Endometrium (tissue), 2 donors: ENCODE results near the gene SYNPO2L.
"Not testable (repeated sequence)": the region's sequence is repeated elsewhere in the genome, so short reads cannot be mapped to it uniquely, and the experiment has no call there.

Experiments used
- FAIRE-seq: peaks from 2 replicates; lab custom pipeline; 2012; peaks lifted over from hg19 to GRCh38; lab: Jason Lieb, UNC
- donor health status: control.
- donor health status: control.

The SYNPO2L gene, protein sequence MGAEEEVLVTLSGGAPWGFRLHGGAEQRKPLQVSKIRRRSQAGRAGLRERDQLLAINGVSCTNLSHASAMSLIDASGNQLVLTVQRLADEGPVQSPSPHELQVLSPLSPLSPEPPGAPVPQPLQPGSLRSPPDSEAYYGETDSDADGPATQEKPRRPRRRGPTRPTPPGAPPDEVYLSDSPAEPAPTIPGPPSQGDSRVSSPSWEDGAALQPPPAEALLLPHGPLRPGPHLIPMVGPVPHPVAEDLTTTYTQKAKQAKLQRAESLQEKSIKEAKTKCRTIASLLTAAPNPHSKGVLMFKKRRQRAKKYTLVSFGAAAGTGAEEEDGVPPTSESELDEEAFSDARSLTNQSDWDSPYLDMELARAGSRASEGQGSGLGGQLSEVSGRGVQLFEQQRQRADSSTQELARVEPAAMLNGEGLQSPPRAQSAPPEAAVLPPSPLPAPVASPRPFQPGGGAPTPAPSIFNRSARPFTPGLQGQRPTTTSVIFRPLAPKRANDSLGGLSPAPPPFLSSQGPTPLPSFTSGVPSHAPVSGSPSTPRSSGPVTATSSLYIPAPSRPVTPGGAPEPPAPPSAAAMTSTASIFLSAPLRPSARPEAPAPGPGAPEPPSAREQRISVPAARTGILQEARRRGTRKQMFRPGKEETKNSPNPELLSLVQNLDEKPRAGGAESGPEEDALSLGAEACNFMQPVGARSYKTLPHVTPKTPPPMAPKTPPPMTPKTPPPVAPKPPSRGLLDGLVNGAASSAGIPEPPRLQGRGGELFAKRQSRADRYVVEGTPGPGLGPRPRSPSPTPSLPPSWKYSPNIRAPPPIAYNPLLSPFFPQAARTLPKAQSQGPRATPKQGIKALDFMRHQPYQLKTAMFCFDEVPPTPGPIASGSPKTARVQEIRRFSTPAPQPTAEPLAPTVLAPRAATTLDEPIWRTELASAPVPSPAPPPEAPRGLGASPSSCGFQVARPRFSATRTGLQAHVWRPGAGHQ

GRCh38 chr10:73655990-73656298 is at the start of gene SYNPO2L:
Gene SYNPO2L (minus strand): TSS chr10:73656029. CDS start chr10:73655922, 107 bp downstream.
- no peak for FAIRE-seq

- FAIRE-seq, result not testable (repeated sequence)
These were observed 48.1 kb upstream of the SYNPO2L start for GRCh38 chr10:73703924-73704323.

DNA sequence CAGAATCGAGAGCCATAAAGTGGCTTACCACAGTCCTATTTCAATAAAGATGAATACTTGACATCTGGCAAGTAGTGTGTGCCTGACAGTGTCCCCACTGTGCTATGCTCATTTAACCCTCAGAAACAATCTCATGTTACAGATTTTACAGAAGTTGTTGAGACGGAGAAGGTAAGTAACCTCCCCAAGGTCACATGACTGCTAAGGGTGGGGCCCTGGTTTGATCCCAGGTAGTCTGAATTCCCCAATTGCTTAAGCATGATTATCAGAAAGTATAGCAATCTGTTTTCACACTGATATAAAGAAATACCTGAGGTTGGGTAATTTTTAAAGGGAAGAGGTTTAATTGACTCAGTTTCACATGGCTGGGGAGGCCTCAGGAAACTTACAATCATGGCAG is 43.0 kb upstream of the SYNPO2L start:
- FAIRE-seq, result not testable (repeated sequence)

DNA sequence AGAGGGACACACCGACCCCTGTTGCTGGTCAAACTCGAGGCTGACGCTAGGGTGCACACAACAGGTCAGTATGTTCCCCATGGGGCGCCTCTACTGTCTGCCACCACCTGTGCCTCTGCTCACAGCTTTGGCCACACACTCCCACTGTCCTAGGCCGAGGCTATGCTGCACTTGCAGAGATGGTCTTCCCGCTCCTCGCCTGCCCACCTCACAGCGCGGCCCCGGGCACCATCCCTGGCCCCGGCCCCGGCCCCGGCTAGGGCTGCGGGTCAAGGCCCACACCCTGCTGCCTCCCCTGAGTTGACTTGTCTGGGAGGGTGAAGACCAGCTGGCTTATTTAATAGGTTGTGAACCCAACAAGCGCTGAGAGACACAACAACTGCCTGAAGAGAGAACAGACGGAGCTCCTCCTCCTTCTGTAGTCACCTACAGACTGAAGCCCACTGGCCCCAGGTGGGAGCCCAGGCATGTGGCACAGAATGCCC is 41.9 kb upstream of the SYNPO2L start, which contains the start of gene AGAP5:
Gene AGAP5, minus strand, starts transcription at position 435 of the 485 bp plus-strand sequence. Its CDS starts 354 bp downstream, at position 81.
- not testable (repeated sequence) for FAIRE-seq

- FAIRE-seq, result not testable (repeated sequence)
These were observed 39.5 kb upstream of the SYNPO2L start for GRCh38 chr10:73695302-73695701.

GRCh38 chr10:73690755-73691154 is 34.9 kb upstream of the SYNPO2L start:
- FAIRE-seq, result not testable (repeated sequence)

DNA sequence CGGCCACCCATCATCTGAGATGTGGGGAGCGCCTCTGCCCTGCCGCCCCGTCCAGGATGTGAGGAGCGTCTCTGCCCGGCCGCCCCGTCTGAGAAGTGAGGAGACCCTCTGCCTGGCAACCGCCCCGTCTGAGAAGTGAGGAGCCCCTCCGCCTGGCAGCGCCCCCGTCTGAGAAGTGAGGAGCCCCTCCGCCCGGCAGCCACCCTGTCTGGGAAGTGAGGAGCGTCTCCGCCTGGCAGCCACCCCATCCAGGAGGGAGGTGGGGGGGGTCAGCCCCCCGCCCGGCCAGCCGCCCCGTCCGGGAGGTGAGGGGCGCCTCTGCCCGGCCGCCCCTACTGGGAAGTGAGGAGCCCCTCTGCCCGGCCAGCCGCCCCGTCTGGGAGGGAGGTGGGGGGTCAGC is 33.8 kb upstream of the SYNPO2L start:
- not testable (repeated sequence) for FAIRE-seq

- not testable (repeated sequence) for FAIRE-seq
These were observed 31.8 kb upstream of the SYNPO2L start for GRCh38 chr10:73687641-73688040.

- not testable (repeated sequence) for FAIRE-seq
These were observed 18.7 kb upstream of the SYNPO2L start for GRCh38 chr10:73674546-73674945.

GRCh38 chr10:73668378-73668777 is 12.5 kb upstream of the SYNPO2L start:
- FAIRE-seq, result not testable (repeated sequence)

GRCh38 chr10:73666153-73666809 is 10.5 kb upstream of the SYNPO2L start:
- FAIRE-seq, result not testable (repeated sequence)

- not testable (repeated sequence) for FAIRE-seq
These were observed 9.8 kb upstream of the SYNPO2L start for GRCh38 chr10:73665581-73665980.

GRCh38 chr10:73664156-73665040 is 8.6 kb upstream of the SYNPO2L start:
- FAIRE-seq, result not testable (repeated sequence)

DNA sequence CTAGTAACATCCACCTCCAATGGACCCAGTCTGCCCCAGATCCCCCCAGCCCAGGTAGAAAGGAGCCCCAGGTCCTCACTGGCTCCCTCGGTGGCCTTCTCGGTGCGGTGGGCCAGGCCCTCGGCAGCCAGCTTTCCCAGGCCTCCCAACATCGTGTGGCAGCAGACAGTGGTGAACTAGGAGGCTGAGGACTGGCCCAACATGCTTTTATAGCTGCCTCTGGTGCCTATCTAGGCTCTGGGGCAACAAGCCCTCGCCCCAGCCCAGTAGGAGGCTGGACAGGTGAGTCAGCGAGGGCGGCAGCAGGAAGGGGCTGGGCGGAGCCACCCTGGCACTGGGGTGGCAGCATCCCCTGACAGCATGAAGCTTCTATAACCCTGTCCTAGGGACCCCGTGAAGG is 7.8 kb upstream of the SYNPO2L start:
- FAIRE-seq, result not testable (repeated sequence)

- not testable (repeated sequence) for FAIRE-seq
These were observed 6.9 kb upstream of the SYNPO2L start for GRCh38 chr10:73662705-73663104.

GRCh38 chr10:73655257-73655989 is 406 bp downstream of the SYNPO2L start:
- FAIRE-seq, result no peak

DNA sequence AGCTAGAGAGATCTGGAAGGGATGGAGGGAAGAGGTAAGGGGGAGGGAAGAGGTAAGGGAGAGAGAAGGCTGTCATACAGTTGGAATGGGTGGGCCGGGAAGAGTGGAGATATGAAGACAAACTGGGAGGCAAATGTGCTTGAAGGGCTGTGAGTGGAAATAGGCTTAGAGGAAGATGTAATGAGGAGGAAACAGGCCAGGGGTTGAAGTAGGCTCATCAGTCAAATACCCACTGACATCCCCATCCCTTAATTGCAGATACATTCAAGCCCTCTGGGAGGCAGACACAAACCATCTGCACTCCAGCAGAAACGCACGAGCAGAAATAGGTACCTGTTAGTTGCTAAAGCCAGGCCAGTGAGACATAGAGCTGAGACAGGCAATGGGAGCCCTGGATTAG is 2.1 kb downstream of the SYNPO2L start:
- no peak for FAIRE-seq

DNA sequence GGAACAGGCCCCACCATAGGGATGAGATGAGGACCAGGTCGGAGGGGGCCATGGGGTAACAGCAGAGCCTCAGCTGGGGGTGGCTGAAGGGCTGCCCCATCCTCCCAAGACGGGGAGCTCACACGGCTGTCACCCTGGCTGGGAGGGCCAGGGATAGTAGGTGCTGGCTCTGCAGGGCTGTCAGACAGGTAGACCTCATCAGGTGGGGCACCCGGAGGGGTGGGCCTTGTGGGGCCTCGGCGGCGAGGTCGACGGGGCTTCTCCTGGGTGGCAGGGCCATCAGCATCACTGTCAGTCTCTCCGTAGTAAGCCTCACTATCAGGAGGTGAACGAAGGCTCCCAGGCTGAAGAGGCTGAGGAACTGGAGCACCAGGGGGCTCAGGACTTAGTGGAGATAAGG is 2.6 kb downstream of the SYNPO2L start:
- FAIRE-seq, result no peak

- no peak for FAIRE-seq
These were observed 5.1 kb downstream of the SYNPO2L start for GRCh38 chr10:73650537-73651331.
